H7 (cell line): ENCODE data around the gene RHEX. TPM values are rescaled to one million over a fixed set of nuclear protein-coding genes. Genes with fewer than 3 reads are reported as not detected.
"Not testable (repeated sequence)": the region's sequence is repeated elsewhere in the genome, so short reads cannot be mapped to it uniquely, and the experiment has no call there.

Source experiments
- DNase-seq: peaks from one replicate; pipeline ENCODE4 v3.0.0; 2012
- H3K27me3 ChIP-seq: 2 replicates; pipeline ENCODE4 v1.6.0; 2011; ENCODE audit warnings: mild to moderate bottlenecking, low read length; ENCODE audit not compliant: control insufficient read depth, insufficient read depth
- H3K36me3 ChIP-seq: replicated peaks from 2 replicates; pipeline ENCODE4 v1.5.1; 2011; ENCODE audit warnings: low read length; ENCODE audit not compliant: control insufficient read depth, insufficient read depth
- H3K4me3 ChIP-seq: 2 replicates; pipeline ENCODE4 v1.5.1; 2011; ENCODE audit warnings: low read depth, mild to moderate bottlenecking, control low read depth, low read length, moderate library complexity; ENCODE audit not compliant: insufficient read depth
- total RNA-seq: library from RNA; depleted of rRNA; stranded (reverse); fragments of >200 nt; shearing (Covaris generic); gene quantifications from 2 replicates; pipeline ENCODE4 v1.2.3, GENCODE V29; 2014

The RHEX gene
- total RNA-seq, 1 experiment from 2014 or later: not detected

DNA sequence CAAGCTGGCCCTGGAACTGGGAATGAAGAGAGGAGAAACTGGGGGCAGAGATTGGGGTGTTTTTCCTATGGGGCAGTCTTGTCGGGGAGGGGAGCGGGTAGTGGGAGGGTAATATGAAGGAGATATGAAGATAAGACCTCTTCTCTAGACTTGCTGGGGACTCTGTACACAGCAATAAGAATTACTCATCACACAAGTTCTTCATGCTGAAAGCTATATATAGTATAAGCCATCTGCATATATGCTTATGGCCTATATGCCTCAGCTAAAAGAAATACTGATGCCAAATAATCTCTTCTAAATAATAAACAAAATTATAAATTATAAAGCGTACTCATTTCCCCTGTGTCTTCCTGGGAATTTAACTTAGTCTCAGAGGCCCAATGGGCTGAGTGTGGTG lies 7.9 kb downstream of the RHEX start:
- no peaks in the 10 kb centered on the region for H3K36me3 ChIP-seq
- no peak overlapping the region for H3K4me3 ChIP-seq
- no peak for DNase-seq
- no peaks in the 10 kb centered on the region for H3K27me3 ChIP-seq

DNA sequence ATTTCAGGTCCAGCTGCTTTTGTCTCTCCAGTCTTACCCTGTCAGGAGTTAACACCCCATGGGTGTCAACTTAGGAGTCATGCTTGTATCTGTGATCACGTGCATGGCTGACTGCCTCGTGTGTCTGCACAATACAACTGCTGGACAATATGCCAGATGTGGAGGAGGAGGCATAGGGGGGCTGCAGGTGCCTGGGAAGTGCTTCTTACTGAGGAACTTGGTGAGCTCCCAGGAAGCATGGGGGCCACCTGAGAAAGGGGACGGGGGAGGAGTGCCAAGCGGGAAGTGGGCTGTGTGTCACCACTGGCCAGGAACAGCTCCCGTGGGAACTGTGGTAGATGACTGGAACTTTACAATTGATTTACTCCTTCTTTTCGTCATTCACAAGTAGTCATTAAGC lies 9.5 kb downstream of the RHEX start:
- Histone ChIP-seq H3K4me3 (no peak overlapping the region), H3K27me3 (no peaks in the 10 kb centered on the region), H3K36me3 (no peaks in the 10 kb centered on the region)
- DNase-seq: no peak

- not testable (repeated sequence) for DNase-seq, H3K4me3 ChIP-seq, H3K36me3 ChIP-seq, H3K27me3 ChIP-seq
These were observed 11.0 kb downstream of the RHEX start for GRCh38 chr1:206064001-206064400.

DNA sequence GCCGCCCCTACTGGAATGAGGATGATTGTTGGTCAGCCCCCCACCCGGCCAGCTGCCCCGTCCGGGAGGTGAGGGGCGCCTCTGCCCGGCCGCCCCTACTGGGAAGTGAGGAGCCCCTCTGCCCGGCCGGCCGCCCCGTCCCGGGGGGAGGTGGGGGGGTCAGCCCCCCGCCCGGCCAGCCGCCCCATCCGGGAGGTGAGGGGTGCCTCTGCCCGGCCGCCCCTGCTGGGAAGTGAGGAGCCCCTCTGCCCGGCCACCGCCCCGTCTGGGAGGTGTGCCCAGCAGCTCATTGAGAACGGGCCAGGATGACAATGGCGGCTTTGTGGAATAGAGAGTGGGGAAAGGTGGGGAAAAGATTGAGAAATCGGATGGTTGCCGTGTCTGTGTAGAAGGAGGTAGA lies 11.5 kb downstream of the RHEX start:
- H3K27me3 ChIP-seq, H3K4me3 ChIP-seq: not testable (repeated sequence)

DNA sequence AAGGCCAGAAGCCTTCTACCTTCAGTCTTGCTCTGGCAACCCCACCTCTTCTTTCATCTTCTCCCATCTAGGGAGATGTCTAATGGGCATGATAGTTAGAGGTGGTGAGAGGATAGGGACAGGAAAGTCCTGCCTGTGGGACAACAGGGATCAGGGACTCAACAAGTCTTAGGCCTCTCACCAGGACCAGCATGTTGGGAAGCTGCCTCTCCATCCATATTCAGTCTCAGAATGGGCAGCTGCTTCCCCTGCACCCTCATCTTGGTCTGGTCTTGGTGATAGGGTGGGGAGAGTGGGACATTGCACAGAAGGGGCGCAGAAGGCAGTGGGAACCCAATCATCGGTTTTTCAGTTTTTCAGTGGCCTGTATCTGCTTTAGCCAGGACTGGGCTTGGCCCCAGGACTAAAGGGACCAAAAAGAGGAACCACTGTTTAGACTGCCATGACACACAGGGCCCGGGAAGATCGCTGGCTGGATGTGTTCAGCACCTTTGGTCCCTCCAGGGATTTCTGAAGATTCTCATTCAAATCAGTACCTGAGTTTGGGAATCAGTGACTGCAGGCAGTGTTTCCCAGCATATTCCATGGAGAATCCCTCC lies 12.7 kb downstream of the RHEX start:
- no peak overlapping the region for H3K4me3 ChIP-seq
- H3K27me3 ChIP-seq: no peaks in the 10 kb centered on the region
- H3K36me3 ChIP-seq: no peaks in the 10 kb centered on the region
- DNase-seq: no peak

More for the DNA sequence above, 11.5 kb downstream of the RHEX start:
- DNase-seq, H3K36me3 ChIP-seq: not testable (repeated sequence)

- Histone ChIP-seq H3K4me3 (no peak overlapping the region), H3K36me3 (no peaks in the 10 kb centered on the region), H3K27me3 (no peaks in the 10 kb centered on the region)
- no peak for DNase-seq
These were observed 13.7 kb downstream of the RHEX start for GRCh38 chr1:206066479-206067171.

GRCh38 chr1:206067486-206068227 lies 14.7 kb downstream of the RHEX start:
- no peaks in the 10 kb centered on the region for H3K36me3 ChIP-seq
- no peak overlapping the region for H3K4me3 ChIP-seq
- H3K27me3 ChIP-seq: no peaks in the 10 kb centered on the region
- no peak for DNase-seq

- H3K4me3 ChIP-seq: no peak overlapping the region
- H3K27me3 ChIP-seq: no peaks in the 10 kb centered on the region
- H3K36me3 ChIP-seq: no peaks in the 10 kb centered on the region
- no peak for DNase-seq
These were observed 15.3 kb downstream of the RHEX start for GRCh38 chr1:206068314-206068713.

DNA sequence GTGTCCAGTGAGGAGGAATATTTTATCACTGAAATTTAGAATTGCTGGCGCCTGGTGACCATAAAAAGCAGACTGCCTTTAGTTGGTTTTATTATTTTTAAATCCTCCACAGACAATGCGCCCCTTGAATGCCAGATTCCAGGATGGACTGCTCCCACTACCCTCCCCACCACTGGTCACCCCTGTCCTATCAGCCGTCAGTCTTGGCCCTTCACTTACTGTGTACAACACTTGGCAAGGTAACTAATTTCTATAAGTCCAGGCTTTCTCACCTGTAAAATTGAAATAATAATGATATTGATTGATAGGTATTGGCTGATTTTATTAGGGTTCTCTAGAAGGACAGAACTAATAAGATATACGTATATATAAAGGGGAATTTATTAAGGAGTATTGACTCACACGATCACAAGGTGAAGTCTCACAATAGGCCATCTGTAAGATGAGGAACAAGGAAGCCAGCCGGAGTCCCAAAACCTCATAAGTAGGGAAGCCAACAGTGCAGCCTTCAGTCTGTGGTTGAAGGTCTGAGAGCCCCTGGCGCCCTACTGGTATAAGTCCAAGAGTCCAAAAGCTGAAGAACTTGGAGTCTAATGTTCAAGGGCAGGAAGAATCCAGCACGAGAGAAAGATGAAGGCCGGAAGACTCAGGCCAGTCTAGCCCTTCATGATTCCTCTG lies 17.8 kb downstream of the RHEX start:
- H3K36me3 ChIP-seq: no peaks in the 10 kb centered on the region
- no peaks in the 10 kb centered on the region for H3K27me3 ChIP-seq
- no peak overlapping the region for H3K4me3 ChIP-seq
- no peak for DNase-seq

- Histone ChIP-seq H3K4me3 (no peak overlapping the region), H3K36me3 (no peaks in the 10 kb centered on the region), H3K27me3 (no peaks in the 10 kb centered on the region)
- DNase-seq: no peak
These were observed 21.9 kb downstream of the RHEX start for GRCh38 chr1:206074839-206075238.

GRCh38 chr1:206075786-206076755 lies 23.1 kb downstream of the RHEX start:
- Histone ChIP-seq H3K27me3 (no peaks in the 10 kb centered on the region), H3K36me3 (no peaks in the 10 kb centered on the region), H3K4me3 (no peak overlapping the region)
- no peak for DNase-seq

DNA sequence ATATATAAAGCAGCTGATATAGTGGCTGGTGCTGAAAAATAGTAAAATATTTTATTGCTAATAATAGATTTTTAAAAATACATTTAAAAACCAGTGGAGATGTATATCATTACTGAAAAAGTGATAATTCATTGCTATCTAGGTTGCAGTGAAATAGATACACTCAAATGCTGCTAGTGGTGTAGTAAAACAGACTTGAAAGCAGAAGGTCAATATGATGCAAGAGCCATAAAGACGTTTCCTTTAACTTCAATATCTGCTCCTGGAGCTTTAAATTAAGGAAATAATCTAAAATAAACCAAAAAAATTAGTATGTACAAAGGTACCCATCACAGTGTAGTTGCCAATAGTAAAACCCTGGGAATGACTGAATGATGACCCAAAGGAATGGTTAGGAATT lies 26.2 kb downstream of the RHEX start:
- no peaks in the 10 kb centered on the region for H3K27me3 ChIP-seq
- no peak overlapping the region for H3K4me3 ChIP-seq
- no peaks in the 10 kb centered on the region for H3K36me3 ChIP-seq
- no peak for DNase-seq

GRCh38 chr1:206080026-206080820 lies 27.2 kb downstream of the RHEX start:
- no peaks in the 10 kb centered on the region for H3K36me3 ChIP-seq
- H3K27me3 ChIP-seq: no peaks in the 10 kb centered on the region
- no peak for DNase-seq
- no peak overlapping the region for H3K4me3 ChIP-seq
